ENCODE results near the gene RGS9BP.

DNA sequence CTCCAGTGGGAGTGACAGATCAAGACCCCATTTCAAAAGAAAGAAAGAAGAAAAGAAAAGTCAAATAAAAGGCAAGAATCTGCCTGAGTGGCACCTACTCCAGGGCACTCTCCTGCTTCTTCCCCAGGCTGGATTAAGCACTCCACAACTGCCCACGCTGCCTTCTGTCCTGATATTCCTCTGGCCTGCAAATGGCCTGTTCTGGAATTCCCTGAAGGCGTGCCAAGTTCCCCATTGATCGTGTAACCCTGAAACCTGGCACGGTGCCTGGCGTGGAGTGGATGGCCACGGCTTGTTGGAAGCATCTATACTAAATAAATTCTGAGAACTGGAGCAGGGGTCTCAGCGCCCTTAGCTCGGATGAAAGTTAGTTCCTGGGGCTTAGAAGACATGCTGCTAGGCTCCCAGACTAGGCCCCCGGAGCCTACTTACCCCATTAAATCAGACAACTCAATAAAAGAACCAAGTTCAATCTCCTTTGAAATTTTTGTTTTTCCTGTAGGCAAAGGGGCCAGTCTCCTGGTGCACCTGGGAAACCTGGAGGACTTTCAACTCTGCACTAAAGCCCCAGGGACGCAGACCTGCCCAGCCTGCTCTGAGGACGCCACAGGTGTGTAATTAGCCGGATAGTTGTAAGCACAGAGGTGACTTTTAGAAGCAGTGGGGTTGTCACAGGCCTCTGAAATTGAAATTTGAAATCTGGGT is 22.6 kb upstream of the RGS9BP start:
- TF ChIP-seq, protein P1, sequence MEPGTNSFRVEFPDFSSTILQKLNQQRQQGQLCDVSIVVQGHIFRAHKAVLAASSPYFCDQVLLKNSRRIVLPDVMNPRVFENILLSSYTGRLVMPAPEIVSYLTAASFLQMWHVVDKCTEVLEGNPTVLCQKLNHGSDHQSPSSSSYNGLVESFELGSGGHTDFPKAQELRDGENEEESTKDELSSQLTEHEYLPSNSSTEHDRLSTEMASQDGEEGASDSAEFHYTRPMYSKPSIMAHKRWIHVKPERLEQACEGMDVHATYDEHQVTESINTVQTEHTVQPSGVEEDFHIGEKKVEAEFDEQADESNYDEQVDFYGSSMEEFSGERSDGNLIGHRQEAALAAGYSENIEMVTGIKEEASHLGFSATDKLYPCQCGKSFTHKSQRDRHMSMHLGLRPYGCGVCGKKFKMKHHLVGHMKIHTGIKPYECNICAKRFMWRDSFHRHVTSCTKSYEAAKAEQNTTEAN (CRISPR knock-in tag; conservative IDR thresholded peaks at IDR 0.05) = no peak
- TF ChIP-seq TBL1XR1 (IDR thresholded peaks at IDR 0.05; ENCODE audit: borderline replicate concordance, low read length, partially characterized antibody) (no peak), NFE2L2 (IDR thresholded peaks at IDR 0.05; ENCODE audit: low read length) (no peak), POLR2AphosphoS5 (IDR thresholded peaks at IDR 0.05; ENCODE audit: low read depth, low read length) (no peak), ZNF274 (CRISPR knock-in tag; IDR thresholded peaks at IDR 0.05) (no peak), RAD21 (CRISPR knock-in tag; IDR thresholded peaks at IDR 0.05) (no peak), ZNF44 (CRISPR knock-in tag; IDR thresholded peaks at IDR 0.05) (no peak), BHLHE40 (IDR thresholded peaks at IDR 0.05; ENCODE audit: low read length) (no peak)
- TF ChIP-seq, protein P2, sequence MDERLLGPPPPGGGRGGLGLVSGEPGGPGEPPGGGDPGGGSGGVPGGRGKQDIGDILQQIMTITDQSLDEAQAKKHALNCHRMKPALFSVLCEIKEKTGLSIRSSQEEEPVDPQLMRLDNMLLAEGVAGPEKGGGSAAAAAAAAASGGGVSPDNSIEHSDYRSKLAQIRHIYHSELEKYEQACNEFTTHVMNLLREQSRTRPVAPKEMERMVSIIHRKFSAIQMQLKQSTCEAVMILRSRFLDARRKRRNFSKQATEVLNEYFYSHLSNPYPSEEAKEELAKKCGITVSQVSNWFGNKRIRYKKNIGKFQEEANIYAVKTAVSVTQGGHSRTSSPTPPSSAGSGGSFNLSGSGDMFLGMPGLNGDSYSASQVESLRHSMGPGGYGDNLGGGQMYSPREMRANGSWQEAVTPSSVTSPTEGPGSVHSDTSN (CRISPR knock-in tag; IDR thresholded peaks at IDR 0.05) = no peak
- TF ChIP-seq, protein P3, sequence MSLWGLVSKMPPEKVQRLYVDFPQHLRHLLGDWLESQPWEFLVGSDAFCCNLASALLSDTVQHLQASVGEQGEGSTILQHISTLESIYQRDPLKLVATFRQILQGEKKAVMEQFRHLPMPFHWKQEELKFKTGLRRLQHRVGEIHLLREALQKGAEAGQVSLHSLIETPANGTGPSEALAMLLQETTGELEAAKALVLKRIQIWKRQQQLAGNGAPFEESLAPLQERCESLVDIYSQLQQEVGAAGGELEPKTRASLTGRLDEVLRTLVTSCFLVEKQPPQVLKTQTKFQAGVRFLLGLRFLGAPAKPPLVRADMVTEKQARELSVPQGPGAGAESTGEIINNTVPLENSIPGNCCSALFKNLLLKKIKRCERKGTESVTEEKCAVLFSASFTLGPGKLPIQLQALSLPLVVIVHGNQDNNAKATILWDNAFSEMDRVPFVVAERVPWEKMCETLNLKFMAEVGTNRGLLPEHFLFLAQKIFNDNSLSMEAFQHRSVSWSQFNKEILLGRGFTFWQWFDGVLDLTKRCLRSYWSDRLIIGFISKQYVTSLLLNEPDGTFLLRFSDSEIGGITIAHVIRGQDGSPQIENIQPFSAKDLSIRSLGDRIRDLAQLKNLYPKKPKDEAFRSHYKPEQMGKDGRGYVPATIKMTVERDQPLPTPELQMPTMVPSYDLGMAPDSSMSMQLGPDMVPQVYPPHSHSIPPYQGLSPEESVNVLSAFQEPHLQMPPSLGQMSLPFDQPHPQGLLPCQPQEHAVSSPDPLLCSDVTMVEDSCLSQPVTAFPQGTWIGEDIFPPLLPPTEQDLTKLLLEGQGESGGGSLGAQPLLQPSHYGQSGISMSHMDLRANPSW (CRISPR knock-in tag; IDR thresholded peaks at IDR 0.05; ENCODE audit: borderline replicate concordance) = no peak

All from HepG2 (cell line).